NCI-H460 (cell line): Measurements from ENCODE around the gene PCCA. TPM values are rescaled to one million over a fixed set of nuclear protein-coding genes. Genes with fewer than 3 reads are reported as not detected.
"Not testable (repeated sequence)": the region's sequence is repeated elsewhere in the genome, so short reads cannot be mapped to it uniquely, and the experiment has no call there.

ENCODE experiments used
- DNase-seq: peaks from one replicate; pipeline ENCODE4 v3.0.0-alpha.2; 2016; ENCODE audit warnings: low read depth; ENCODE audit errors: extremely low read depth
- total RNA-seq: library from RNA; depleted of rRNA; stranded (reverse); fragments of >200 nt; shearing (Covaris generic); gene quantifications from 2 replicates; pipeline ENCODE4 v1.2.3, GENCODE V29; 2014

PCCA gene
- total RNA-seq, 1 experiment from 2014 or later, result 15.7 TPM

GRCh38 chr13:100298116-100298681 is 209.3 kb downstream of the PCCA start:
- DNase-seq, result no peak

- no peak for DNase-seq
These were observed 209.8 kb downstream of the PCCA start for GRCh38 chr13:100298691-100299090.

GRCh38 chr13:100300243-100300642 is 211.3 kb downstream of the PCCA start:
- no peak for DNase-seq

GRCh38 chr13:100300708-100301107 is 211.8 kb downstream of the PCCA start:
- DNase-seq, result no peak

- DNase-seq, result no peak
These were observed 212.5 kb downstream of the PCCA start for GRCh38 chr13:100301418-100301817.

GRCh38 chr13:100302391-100302790 is 213.5 kb downstream of the PCCA start:
- no peak for DNase-seq

GRCh38 chr13:100304229-100304628 is 215.3 kb downstream of the PCCA start:
- DNase-seq, result no peak

GRCh38 chr13:100305398-100305797 is 216.5 kb downstream of the PCCA start:
- no peak for DNase-seq

- no peak for DNase-seq
These were observed 217.1 kb downstream of the PCCA start for GRCh38 chr13:100306030-100306429.

GRCh38 chr13:100306434-100306999 is 217.6 kb downstream of the PCCA start:
- DNase-seq, result no peak

GRCh38 chr13:100314132-100314910 is 225.4 kb downstream of the PCCA start:
- DNase-seq, result no peak

GRCh38 chr13:100315522-100315921 is 226.6 kb downstream of the PCCA start:
- DNase-seq, result no peak

GRCh38 chr13:100318473-100318872 is 229.6 kb downstream of the PCCA start:
- DNase-seq, result not testable (repeated sequence)

- no peak for DNase-seq
These were observed 235.0 kb downstream of the PCCA start for GRCh38 chr13:100323937-100324336.

- no peak for DNase-seq
These were observed 241.8 kb downstream of the PCCA start for GRCh38 chr13:100330662-100331061.

GRCh38 chr13:100333141-100333540 is 244.2 kb downstream of the PCCA start:
- DNase-seq, result no peak

GRCh38 chr13:100334214-100334613 is 245.3 kb downstream of the PCCA start:
- no peak for DNase-seq

GRCh38 chr13:100336795-100337516 is 248.1 kb downstream of the PCCA start:
- no peak for DNase-seq

GRCh38 chr13:100338275-100338674 is 249.4 kb downstream of the PCCA start:
- DNase-seq, result no peak

GRCh38 chr13:100339411-100339940 is 250.6 kb downstream of the PCCA start:
- DNase-seq, result no peak

GRCh38 chr13:100340865-100341264 is 252.0 kb downstream of the PCCA start:
- DNase-seq, result no peak
